Astrocyte (in vitro differentiated cells and primary cell): ENCODE results near the gene ARHGAP21. TPM values are rescaled to one million over a fixed set of nuclear protein-coding genes. Genes with fewer than 3 reads are reported as not detected.
A peak's percentile ranks its signal among the peaks of the same experiment; 100 is the strongest.
"Not testable (repeated sequence)": the region's sequence is repeated elsewhere in the genome, so short reads cannot be mapped to it uniquely, and the experiment has no call there.

ENCODE experiments used
- DNase-seq: peaks from one replicate; pipeline ENCODE4 v3.0.0-alpha.2; 2010; ENCODE audit warnings: low read depth
- FAIRE-seq: peaks from 2 replicates; lab custom pipeline; 2011; peaks lifted over from hg19 to GRCh38; lab: Jason Lieb, UNC
- H2AFZ ChIP-seq: 2 replicates; pipeline ENCODE4 v1.6.0; 2012; ENCODE audit warnings: low read depth, low read length, inconsistent platforms
- H3K27ac ChIP-seq: 2 replicates; pipeline ENCODE4 v1.5.1; 2011; ENCODE audit warnings: low read depth, low read length, inconsistent platforms
- H3K27me3 ChIP-seq: 2 replicates; pipeline ENCODE4 v1.6.0; 2011; ENCODE audit warnings: low read length, inconsistent platforms; ENCODE audit not compliant: insufficient read depth
- H3K36me3 ChIP-seq: 2 replicates; pipeline ENCODE4 v1.5.1; 2011; ENCODE audit warnings: low read length, inconsistent platforms; ENCODE audit not compliant: insufficient read depth
- H3K4me1 ChIP-seq: 2 replicates; pipeline ENCODE4 v1.5.1; 2011; ENCODE audit warnings: low read length, inconsistent platforms; ENCODE audit not compliant: insufficient read depth
- H3K4me2 ChIP-seq: 2 replicates; pipeline ENCODE4 v1.6.0; 2012; ENCODE audit warnings: low read length, inconsistent platforms
- H3K4me3 ChIP-seq: 2 replicates; pipeline ENCODE4 v1.5.1; 2011; ENCODE audit warnings: low read depth, mild to moderate bottlenecking, low read length, inconsistent platforms; ENCODE audit not compliant: insufficient read depth
- H3K79me2 ChIP-seq: 2 replicates; pipeline ENCODE4 v1.6.0; 2012; ENCODE audit warnings: mild to moderate bottlenecking, low read length, inconsistent platforms; ENCODE audit not compliant: insufficient read depth
- H3K9ac ChIP-seq: 2 replicates; pipeline ENCODE4 v1.6.0; 2012; ENCODE audit warnings: mild to moderate bottlenecking, low read length, inconsistent platforms
- H3K9me3 ChIP-seq: 2 replicates; pipeline ENCODE4 v1.5.1; 2012; ENCODE audit warnings: low read depth, mild to moderate bottlenecking, low read length, inconsistent platforms; ENCODE audit not compliant: insufficient read depth
- H4K20me1 ChIP-seq: 2 replicates; pipeline ENCODE4 v1.6.0; 2012; ENCODE audit warnings: low read length, inconsistent platforms; ENCODE audit not compliant: insufficient read depth
- H3K27ac Mint-ChIP-seq: one replicate; pipeline ENCODE4 v1.8.0; 2021; ENCODE audit warnings: mild to moderate bottlenecking, mixed read lengths; ENCODE audit not compliant: unreplicated experiment
- H3K27me3 Mint-ChIP-seq: one replicate; pipeline ENCODE4 v1.8.0; 2021; ENCODE audit warnings: low read depth, mixed read lengths; ENCODE audit not compliant: unreplicated experiment
- H3K36me3 Mint-ChIP-seq: one replicate; pipeline ENCODE4 v1.8.0; 2021; ENCODE audit warnings: low read depth, mixed read lengths; ENCODE audit not compliant: unreplicated experiment
- H3K4me1 Mint-ChIP-seq: one replicate; pipeline ENCODE4 v1.8.0; 2021; ENCODE audit warnings: low read depth, mixed read lengths; ENCODE audit not compliant: unreplicated experiment
- H3K4me3 Mint-ChIP-seq: one replicate; pipeline ENCODE4 v1.8.0; 2021; ENCODE audit warnings: mild to moderate bottlenecking, moderate library complexity, mixed read lengths; ENCODE audit not compliant: unreplicated experiment
- H3K9me3 Mint-ChIP-seq: one replicate; pipeline ENCODE4 v1.8.0; 2021; ENCODE audit warnings: mild to moderate bottlenecking, mixed read lengths; ENCODE audit not compliant: unreplicated experiment
- EZH2 ChIP-seq: IDR thresholded peaks from 2 replicates; pipeline ENCODE4 v1.6.1; 2012; ENCODE audit warnings: mild to moderate bottlenecking, low read length, inconsistent platforms; ENCODE audit not compliant: insufficient read depth
- total RNA-seq: library from RNA; stranded (reverse); gene quantifications from 2 replicates; pipeline ENCODE4 v1.2.1, GENCODE V29; 2021
- TF ChIP-seq, protein P1 (sequence below): IDR thresholded peaks from 2 replicates; pipeline ENCODE4 v1.5.1; 2011; ENCODE audit warnings: low read depth, mild to moderate bottlenecking, inconsistent platforms, low read length, moderate library complexity; ENCODE audit not compliant: insufficient read depth

The ARHGAP21 gene
- total RNA-seq, 1 donor from 2014 or later: 107 TPM

DNA sequence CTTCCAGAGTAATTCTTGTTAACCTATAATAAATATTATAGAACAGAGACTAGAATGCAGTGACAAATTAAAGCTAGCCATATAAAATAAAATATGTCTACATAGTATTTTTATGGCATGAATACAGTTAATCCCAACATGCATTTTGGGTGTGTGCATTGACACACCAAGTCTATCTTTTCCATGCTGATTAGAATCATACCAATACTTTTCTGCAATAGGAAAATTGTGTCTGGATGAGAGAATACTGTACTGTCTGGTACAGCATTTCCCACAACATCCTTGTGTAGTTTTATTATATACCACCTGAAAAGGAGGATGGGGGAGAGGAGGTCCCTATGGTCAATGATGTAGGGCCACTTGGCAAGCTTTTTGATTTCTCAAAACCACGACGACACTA is 100.3 kb downstream of the ARHGAP21 start:
- Histone ChIP-seq H2AFZ (no peak overlapping the region), H3K36me3 (no peaks in the 10 kb centered on the region), H3K27me3 (no peaks in the 10 kb centered on the region), H3K79me2 (peaks cover 2% of the 10 kb centered on the region), H3K9me3 (no peaks in the 10 kb centered on the region), H4K20me1 (peaks cover 7% of the 10 kb centered on the region), H3K9ac (no peak overlapping the region), H3K27ac (no peak overlapping the region), H3K4me2 (no peak overlapping the region), H3K4me1 (no peaks in the 10 kb centered on the region), H3K4me3 (no peak overlapping the region)
- Mint-ChIP-seq H3K27me3 (no peaks in the 10 kb centered on the region), H3K27ac (no peak overlapping the region), H3K9me3 (no peaks in the 10 kb centered on the region), H3K36me3 (peaks cover 15% of the 10 kb centered on the region), H3K4me3 (no peak overlapping the region), H3K4me1 (peaks cover 5% of the 10 kb centered on the region)
- no peak for TF ChIP-seq EZH2
- TF ChIP-seq, protein P1, sequence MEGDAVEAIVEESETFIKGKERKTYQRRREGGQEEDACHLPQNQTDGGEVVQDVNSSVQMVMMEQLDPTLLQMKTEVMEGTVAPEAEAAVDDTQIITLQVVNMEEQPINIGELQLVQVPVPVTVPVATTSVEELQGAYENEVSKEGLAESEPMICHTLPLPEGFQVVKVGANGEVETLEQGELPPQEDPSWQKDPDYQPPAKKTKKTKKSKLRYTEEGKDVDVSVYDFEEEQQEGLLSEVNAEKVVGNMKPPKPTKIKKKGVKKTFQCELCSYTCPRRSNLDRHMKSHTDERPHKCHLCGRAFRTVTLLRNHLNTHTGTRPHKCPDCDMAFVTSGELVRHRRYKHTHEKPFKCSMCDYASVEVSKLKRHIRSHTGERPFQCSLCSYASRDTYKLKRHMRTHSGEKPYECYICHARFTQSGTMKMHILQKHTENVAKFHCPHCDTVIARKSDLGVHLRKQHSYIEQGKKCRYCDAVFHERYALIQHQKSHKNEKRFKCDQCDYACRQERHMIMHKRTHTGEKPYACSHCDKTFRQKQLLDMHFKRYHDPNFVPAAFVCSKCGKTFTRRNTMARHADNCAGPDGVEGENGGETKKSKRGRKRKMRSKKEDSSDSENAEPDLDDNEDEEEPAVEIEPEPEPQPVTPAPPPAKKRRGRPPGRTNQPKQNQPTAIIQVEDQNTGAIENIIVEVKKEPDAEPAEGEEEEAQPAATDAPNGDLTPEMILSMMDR: no peak
- FAIRE-seq (no peak), DNase-seq (no peak)

DNA sequence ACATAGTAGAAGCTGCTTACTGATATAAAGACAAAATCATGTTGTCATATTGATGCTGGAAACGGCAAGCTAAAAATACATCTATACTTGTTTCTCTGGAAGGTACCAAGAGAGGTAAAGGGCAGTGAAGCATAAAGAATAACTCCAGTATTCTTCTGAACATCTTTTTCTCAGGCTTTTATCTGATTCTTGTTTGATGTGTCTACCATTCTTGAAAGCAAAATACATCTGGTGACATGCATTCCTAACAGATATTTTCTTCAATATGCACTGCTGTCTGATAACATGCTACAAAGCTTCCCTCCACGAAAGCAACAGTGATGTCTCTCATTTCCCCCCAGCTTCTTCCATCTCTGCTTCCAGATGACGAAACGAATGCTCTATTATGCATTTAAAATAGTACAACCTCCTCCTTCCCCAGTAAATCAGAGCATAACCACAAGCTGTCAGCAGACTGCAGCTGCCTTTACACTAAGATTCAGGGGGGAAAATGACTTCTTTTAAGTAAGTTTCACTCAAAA is 100.8 kb downstream of the ARHGAP21 start:
- peak; percentile 37 for DNase-seq
- no peak for FAIRE-seq
- H3K4me3 Mint-ChIP-seq: no peak overlapping the region
- H4K20me1 ChIP-seq: peaks cover 7% of the 10 kb centered on the region
- peaks cover 4% of the 10 kb centered on the region for H3K79me2 ChIP-seq
- no peaks in the 10 kb centered on the region for H3K4me1 ChIP-seq
- no peaks in the 10 kb centered on the region for H3K9me3 ChIP-seq
- no peak overlapping the region for H3K9ac ChIP-seq
- no peaks in the 10 kb centered on the region for H3K9me3 Mint-ChIP-seq
- no peak overlapping the region for H3K27ac ChIP-seq
- no peak for TF ChIP-seq EZH2
- TF ChIP-seq, protein P1: no peak
- peaks cover 17% of the 10 kb centered on the region for H3K36me3 Mint-ChIP-seq
- H3K4me2 ChIP-seq: no peak overlapping the region
- peaks cover 5% of the 10 kb centered on the region for H3K4me1 Mint-ChIP-seq
- no peaks in the 10 kb centered on the region for H3K27me3 ChIP-seq
- no peaks in the 10 kb centered on the region for H3K27me3 Mint-ChIP-seq
- no peak overlapping the region for H3K27ac Mint-ChIP-seq
- no peaks in the 10 kb centered on the region for H3K36me3 ChIP-seq
- no peak overlapping the region for H3K4me3 ChIP-seq
- no peak overlapping the region for H2AFZ ChIP-seq

DNA sequence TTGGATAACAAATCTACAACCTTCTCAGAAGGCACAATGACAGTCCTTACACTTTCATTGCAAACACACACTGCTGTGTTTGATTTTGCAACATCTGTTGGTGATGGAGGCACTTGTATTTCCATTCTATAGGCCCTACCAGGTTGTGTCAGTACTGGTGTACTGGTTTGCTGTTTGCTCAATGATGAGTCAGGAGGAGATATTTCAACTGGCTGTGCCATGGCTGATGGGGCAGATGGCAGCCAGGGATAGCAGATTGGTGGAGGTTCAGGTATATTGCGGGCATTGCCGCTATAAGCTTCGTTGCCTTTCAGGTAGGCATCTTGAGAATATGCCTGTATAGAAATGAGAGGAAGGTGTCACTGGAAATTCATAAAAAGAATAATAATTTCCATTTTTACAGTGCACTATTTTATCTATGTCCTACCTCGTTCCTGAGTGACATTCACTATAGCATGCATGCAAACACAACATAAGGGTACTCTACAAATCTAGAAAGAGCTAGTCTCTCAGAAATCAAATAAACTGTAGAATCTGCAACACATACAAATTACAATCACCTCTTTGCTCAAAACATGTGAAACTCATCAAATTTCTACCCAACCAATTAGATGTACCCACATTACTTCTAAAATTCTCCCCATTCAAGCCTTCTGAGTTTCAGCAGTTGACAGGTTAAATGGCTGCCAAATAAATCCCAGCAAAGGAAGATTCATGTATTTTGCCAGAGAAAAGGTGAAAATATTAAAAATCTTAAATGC is 102.5 kb downstream of the ARHGAP21 start:
- not testable (repeated sequence) for H3K27me3 Mint-ChIP-seq, H3K9me3 ChIP-seq, DNase-seq, H3K9me3 Mint-ChIP-seq, H3K4me1 Mint-ChIP-seq, H3K27ac ChIP-seq, H3K27ac Mint-ChIP-seq, FAIRE-seq, H3K4me3 ChIP-seq, H4K20me1 ChIP-seq, H3K27me3 ChIP-seq, H3K4me3 Mint-ChIP-seq, H2AFZ ChIP-seq, H3K36me3 ChIP-seq, H3K4me2 ChIP-seq, H3K4me1 ChIP-seq, H3K9ac ChIP-seq, H3K79me2 ChIP-seq
- peaks cover 18% of the 10 kb centered on the region for H3K36me3 Mint-ChIP-seq

DNA sequence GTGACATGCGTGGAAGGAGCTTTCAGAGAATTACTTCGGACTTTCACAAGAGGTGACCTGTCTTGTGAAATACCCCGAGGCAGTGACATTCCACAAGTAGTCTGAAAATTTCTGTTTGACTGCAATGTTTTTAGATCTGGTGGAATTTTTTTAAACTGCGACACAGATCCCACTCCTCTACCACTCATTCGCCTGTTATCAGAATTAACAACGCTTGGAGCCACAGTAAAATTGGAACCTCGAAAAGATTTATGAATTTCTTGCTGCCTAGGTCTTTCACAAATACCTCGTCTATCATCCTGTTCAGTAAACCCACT is 103.7 kb downstream of the ARHGAP21 start:
- not testable (repeated sequence) for H2AFZ ChIP-seq, H3K9me3 ChIP-seq, H3K27me3 Mint-ChIP-seq, H3K9ac ChIP-seq, H3K9me3 Mint-ChIP-seq, H4K20me1 ChIP-seq, H3K36me3 ChIP-seq, H3K79me2 ChIP-seq, DNase-seq, H3K27ac ChIP-seq, H3K4me3 Mint-ChIP-seq, H3K4me1 ChIP-seq, H3K27me3 ChIP-seq, H3K27ac Mint-ChIP-seq, H3K4me2 ChIP-seq, H3K4me1 Mint-ChIP-seq, H3K4me3 ChIP-seq
- FAIRE-seq: peak; percentile 23
- peaks cover 16% of the 10 kb centered on the region for H3K36me3 Mint-ChIP-seq
